Stimulated activated CD4-positive, alpha-beta T cell treated with anti-CD3 and anti-CD28 coated beads, Interleukin-2, amount 100 ng/mL, for 24 hours (primary cell): ENCODE measurements around the gene TRPV3.
"Not testable (repeated sequence)": the region's sequence is repeated elsewhere in the genome, so short reads cannot be mapped to it uniquely, and the experiment has no call there.

Source experiments
- DNase-seq, 2 donors: peaks; one replicate each; pipeline ENCODE4 v3.0.0-alpha.2; 2020

The TRPV3 gene

GRCh38 chr17:3557768-3558583, at the start of gene TRPV3:
TRPV3 (minus strand) TSS chr17:3557812; CDS start chr17:3554850, 2,962 bp downstream.
- DNase-seq, result peak; percentile 69 to 78

GRCh38 chr17:3603870-3604259, 46.3 kb upstream of the TRPV3 start:
- no peak for DNase-seq

- no peak for DNase-seq
These were observed 45.7 kb upstream of the TRPV3 start for GRCh38 chr17:3603119-3603869.

GRCh38 chr17:3602499-3602898, 44.9 kb upstream of the TRPV3 start:
- peak in 1 of 2 donors; percentile 24 for DNase-seq

- DNase-seq, result no peak
These were observed 43.1 kb upstream of the TRPV3 start for GRCh38 chr17:3600529-3601205.

- no peak for DNase-seq
These were observed 40.5 kb upstream of the TRPV3 start for GRCh38 chr17:3598078-3598477.

- no peak for DNase-seq
These were observed 39.3 kb upstream of the TRPV3 start for GRCh38 chr17:3596804-3597464.

GRCh38 chr17:3594976-3595375, 37.4 kb upstream of the TRPV3 start:
- DNase-seq, result no peak

- DNase-seq, result no peak
These were observed 36.6 kb upstream of the TRPV3 start for GRCh38 chr17:3594051-3594800.

GRCh38 chr17:3593384-3593783, 35.8 kb upstream of the TRPV3 start:
- no peak for DNase-seq

GRCh38 chr17:3592216-3592860, 34.7 kb upstream of the TRPV3 start:
- no peak for DNase-seq

- no peak for DNase-seq
These were observed 33.2 kb upstream of the TRPV3 start for GRCh38 chr17:3590768-3591167.

GRCh38 chr17:3590231-3590630, 32.6 kb upstream of the TRPV3 start:
- no peak for DNase-seq

- DNase-seq, result no peak
These were observed 32.2 kb upstream of the TRPV3 start for GRCh38 chr17:3589784-3590183.

GRCh38 chr17:3585826-3586225, 28.2 kb upstream of the TRPV3 start:
- DNase-seq, result no peak

- DNase-seq, result no peak
These were observed 25.8 kb upstream of the TRPV3 start for GRCh38 chr17:3583456-3583855.

GRCh38 chr17:3582915-3583314, 25.3 kb upstream of the TRPV3 start:
- DNase-seq, result no peak

- DNase-seq, result not testable (repeated sequence)
These were observed 21.1 kb upstream of the TRPV3 start for GRCh38 chr17:3578667-3579066.

GRCh38 chr17:3576970-3577369, 19.4 kb upstream of the TRPV3 start:
- no peak for DNase-seq

GRCh38 chr17:3575511-3575910, 17.9 kb upstream of the TRPV3 start:
- no peak for DNase-seq

GRCh38 chr17:3574231-3574630, 16.6 kb upstream of the TRPV3 start:
- DNase-seq, result no peak
